ENCODE results near the gene RBM41. TPM values are rescaled to one million over a fixed set of nuclear protein-coding genes. Genes with fewer than 3 reads are reported as not detected.

Gene RBM41
- total and polyA plus RNA-seq, 9 of the 15 experiments (the other 6 are each of a cell fraction or from before 2014, with no cell fraction given): 11.6 to 51.8 (median 27.9) TPM

DNA sequence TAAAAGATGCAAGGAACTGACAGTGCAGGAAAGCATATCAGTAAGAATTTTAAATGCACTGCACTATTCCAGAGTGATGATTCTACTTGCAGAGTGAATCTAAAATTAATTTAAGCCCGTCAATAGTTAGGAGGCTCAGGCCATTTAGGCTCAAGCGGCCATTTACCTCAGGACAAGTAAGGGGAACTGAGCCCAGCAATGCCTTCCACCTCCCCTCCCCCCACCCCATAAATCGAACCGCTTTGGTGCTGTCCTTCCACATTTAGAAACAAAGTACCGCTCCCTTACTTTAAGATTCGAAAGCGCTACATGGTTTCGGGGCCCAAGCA is 665 bp downstream of the RBM41 start:
- Histone ChIP-seq H3K4me3 (peak overlapping the region; percentile 56), H3K9me3 (replicated peaks; ENCODE audit: control insufficient read depth, insufficient read depth, low read depth, low read length) (no peaks in the 10 kb centered on the region), H3K79me2 (ENCODE audit: control insufficient read depth, insufficient read depth, low read length) (peaks cover 13% of the 10 kb centered on the region; the same call in 2 of the 3 replicates), H3K9ac (ENCODE audit: insufficient read depth in 1 of 2, low read depth in 2 of 2, low read length in 2 of 2) (peak overlapping the region; percentile 66 to 92), H4K20me1 (replicated peaks; ENCODE audit: control insufficient read depth, insufficient read depth, low read length) (no peaks in the 10 kb centered on the region), H2AFZ (ENCODE audit: low read depth, low read length) (peak overlapping the region; percentile 69; the same call in 1 of the 2 replicates), H3K4me2 (ENCODE audit: insufficient read depth, low read length) (peak overlapping the region; percentile 79), H3K27me3 (ENCODE audit: control insufficient read depth in 2 of 2, insufficient read depth in 2 of 2, low read length in 2 of 2) (no peaks in the 10 kb centered on the region), H3K9me1 (ENCODE audit: control insufficient read depth, insufficient read depth, low read length) (no peaks in the 10 kb centered on the region), H3K36me3 (ENCODE audit: control insufficient read depth, insufficient read depth, low read length) (peaks cover 70% of the 10 kb centered on the region), H3K4me1 (replicated peaks in 1 of 2; ENCODE audit: control insufficient read depth in 2 of 2, insufficient read depth in 2 of 2, low read length in 2 of 2) (peaks cover 0 to 3% of the 10 kb centered on the region in 2 experiments; a peak in 1 of 5 replicates), H3K27ac (ENCODE audit: extremely low read depth, low read depth, low read length) (peak overlapping the region; percentile 58; the same call in 2 of the 3 replicates)
- no TSS peak for BruUV-seq (replicated peaks)
- intact Hi-C loops (cut with micrococcal nuclease): no loop called here
- DNase-seq (ENCODE audit: extremely low read depth in 1 of 4, low spot score in 3 of 4): peak in 2 of 4 experiments; percentile 6 to 21
- 43% methylated on average over 6 of the region's 8 CpGs for WGBS (ENCODE audit: insufficient coverage, low coverage, missing lambda C conversion rate)
- CTCF ChIA-PET (ENCODE audit: low intra/inter-chr PET ratio): no interaction called here
- FAIRE-seq: no peak
- POLR2A ChIA-PET: no interaction called here
- peak; percentile 12 for ATAC-seq
- in situ Hi-C loops (cut with MboI): no loop called here
- no peak for TF ChIP-seq ZSCAN32 (CRISPR knock-in tag; IDR thresholded peaks at IDR 0.05)
- no peak for TF ChIP-seq TFE3 (CRISPR knock-in tag; IDR thresholded peaks at IDR 0.05)
- TF ChIP-seq YY1 (IDR thresholded peaks at IDR 0.05; ENCODE audit: borderline replicate concordance in 1 of 3, control insufficient read depth in 1 of 3, extremely low read depth in 1 of 3, insufficient read depth in 3 of 3, insufficient read length in 1 of 3, insufficient replicate concordance in 2 of 3, low read depth in 1 of 3, low read length in 2 of 3): peak in 1 of 3 experiments; percentile 33
- TF ChIP-seq NR2F6 (CRISPR knock-in tag; IDR thresholded peaks at IDR 0.05): no peak

All from K562 (cell line).